Mesodermal cell (in vitro differentiated cells): ENCODE measurements around the gene TGFA.
A peak's percentile ranks its signal among the peaks of the same experiment; 100 is the strongest.

ENCODE experiments used
- H3K27ac ChIP-seq: 2 replicates; pipeline ENCODE4 v1.7.0; 2013; ENCODE audit warnings: mild to moderate bottlenecking, low read depth, low read length, moderate library complexity; ENCODE audit not compliant: severe bottlenecking
- H3K36me3 ChIP-seq: 2 replicates; pipeline ENCODE4 v1.7.1; 2013; ENCODE audit warnings: mild to moderate bottlenecking, low read length, moderate library complexity; ENCODE audit not compliant: control insufficient read depth, insufficient read depth
- H3K4me1 ChIP-seq: one replicate; pipeline ENCODE4 v1.7.1; 2013; ENCODE audit warnings: mild to moderate bottlenecking, low read length; ENCODE audit not compliant: insufficient read depth, control insufficient read depth, poor library complexity, severe bottlenecking
- H3K4me3 ChIP-seq: 2 replicates; pipeline ENCODE4 v1.7.0; 2013; ENCODE audit warnings: low read length, control low read depth, mild to moderate bottlenecking; ENCODE audit not compliant: insufficient read depth, poor library complexity, severe bottlenecking; ENCODE audit errors: extremely low read depth
- H3K9me3 ChIP-seq: 2 replicates; pipeline ENCODE4 v1.7.1; 2013; ENCODE audit warnings: mild to moderate bottlenecking, low read length, moderate library complexity; ENCODE audit not compliant: control insufficient read depth
- WGBS, 2 experiments: methylation state at CpG; one replicate each; pipeline ENCODE4 v1.1.5; 2013; ENCODE audit warnings: missing lambda C conversion rate in 2 of 2; ENCODE audit not compliant: insufficient coverage in 2 of 2; 5-methylcytosine and 5-hydroxymethylcytosine counted together

Gene TGFA

DNA sequence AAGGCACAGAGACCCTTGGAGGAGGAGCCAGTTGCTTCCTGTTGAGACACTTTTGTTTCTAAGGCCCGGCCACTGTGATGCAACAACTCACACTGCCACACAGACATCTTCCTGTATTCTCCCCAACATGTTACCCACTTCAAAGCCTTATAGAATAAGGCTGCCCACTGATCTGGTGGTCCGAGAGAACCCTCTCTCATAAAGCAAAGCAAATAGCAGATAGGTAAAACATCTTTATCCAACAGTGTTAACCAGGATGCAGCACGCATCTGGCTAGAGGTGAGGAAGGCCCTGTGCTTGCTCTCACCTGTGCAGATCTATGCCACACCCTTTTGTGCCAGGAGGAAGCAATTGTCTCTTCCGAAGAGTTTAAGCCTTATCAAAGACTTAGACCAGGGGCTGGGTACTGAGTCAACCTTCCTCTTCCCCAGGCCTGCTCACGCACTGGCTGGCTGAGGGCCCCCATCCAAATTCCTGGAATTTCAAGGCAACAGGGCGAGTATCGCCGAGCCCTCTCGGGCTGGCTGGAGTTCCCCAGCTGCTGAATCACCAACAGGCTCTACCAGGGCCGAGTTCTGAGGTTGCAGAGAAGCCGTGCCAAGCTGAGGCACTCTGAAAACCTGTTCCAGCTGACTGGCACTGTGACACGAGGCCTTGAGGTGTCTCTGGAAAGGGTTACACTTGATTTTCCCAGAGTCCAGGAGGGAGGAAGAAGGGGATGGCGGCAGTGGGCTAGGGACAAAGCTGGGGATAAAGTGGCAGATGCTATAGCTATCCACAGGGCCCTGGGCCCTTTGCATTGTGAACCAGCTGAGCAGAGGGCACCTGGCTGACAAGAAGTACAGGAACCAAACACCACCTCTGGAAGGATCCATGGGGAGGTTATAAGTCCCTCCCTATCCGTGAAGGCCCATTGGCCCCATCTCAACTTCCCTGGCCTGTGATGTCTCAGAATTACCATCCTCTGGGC lies 29.3 kb downstream of the TGFA start:
- Histone ChIP-seq H3K4me1 (peaks cover 15% of the 10 kb centered on the region), H3K4me3 (no peak overlapping the region), H3K9me3 (no peaks in the 10 kb centered on the region), H3K27ac (peak overlapping the region; percentile 29), H3K36me3 (no peaks in the 10 kb centered on the region)
- WGBS, 2 experiments: 52 to 58% methylated on average over 12 to 13 of the region's 14 CpGs

DNA sequence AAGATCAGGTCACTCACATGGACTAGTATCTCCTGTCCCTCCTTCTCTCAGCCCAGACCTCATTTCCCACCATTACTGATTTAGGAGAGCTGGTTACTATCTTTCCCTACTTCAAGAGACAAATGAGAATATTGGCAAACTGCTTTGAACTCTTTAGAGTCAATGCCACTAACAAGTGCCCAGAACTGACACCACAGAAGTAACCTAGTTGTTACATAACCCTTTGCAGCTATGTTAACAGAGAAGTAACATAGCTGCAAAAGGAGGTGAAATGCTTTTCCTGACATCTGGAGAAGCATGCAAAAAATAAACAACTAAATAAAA lies 30.0 kb downstream of the TGFA start:
- Histone ChIP-seq H3K4me3 (no peak overlapping the region), H3K4me1 (peaks cover 15% of the 10 kb centered on the region), H3K27ac (peak overlapping the region; percentile 29), H3K9me3 (no peaks in the 10 kb centered on the region), H3K36me3 (no peaks in the 10 kb centered on the region)

DNA sequence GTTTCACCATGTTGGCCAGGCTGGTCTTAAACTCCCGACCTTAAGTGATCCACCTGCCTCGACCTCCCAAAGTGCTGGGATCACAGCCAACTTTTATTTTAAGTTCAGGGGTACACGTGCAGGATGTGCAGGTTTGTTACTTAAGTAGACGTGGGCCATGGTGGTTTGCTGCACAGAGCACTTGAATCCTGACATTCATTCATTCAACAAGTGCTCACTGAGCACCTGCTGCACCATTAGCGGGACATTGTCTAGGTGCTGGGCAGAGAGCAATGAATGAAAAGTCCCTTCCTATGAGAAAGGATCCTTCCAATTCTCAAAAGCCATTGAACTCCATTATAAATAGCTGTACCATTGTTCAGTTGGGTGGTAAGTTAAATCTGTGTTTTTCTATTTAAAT lies 31.0 kb downstream of the TGFA start:
- H3K9me3 ChIP-seq: no peaks in the 10 kb centered on the region
- H3K4me3 ChIP-seq: no peak overlapping the region
- no peaks in the 10 kb centered on the region for H3K36me3 ChIP-seq
- peaks cover 15% of the 10 kb centered on the region for H3K4me1 ChIP-seq
- H3K27ac ChIP-seq: no peak overlapping the region
- 90 to 96% methylated on average over 3 to 4 of the region's 5 CpGs for WGBS, 2 experiments

DNA sequence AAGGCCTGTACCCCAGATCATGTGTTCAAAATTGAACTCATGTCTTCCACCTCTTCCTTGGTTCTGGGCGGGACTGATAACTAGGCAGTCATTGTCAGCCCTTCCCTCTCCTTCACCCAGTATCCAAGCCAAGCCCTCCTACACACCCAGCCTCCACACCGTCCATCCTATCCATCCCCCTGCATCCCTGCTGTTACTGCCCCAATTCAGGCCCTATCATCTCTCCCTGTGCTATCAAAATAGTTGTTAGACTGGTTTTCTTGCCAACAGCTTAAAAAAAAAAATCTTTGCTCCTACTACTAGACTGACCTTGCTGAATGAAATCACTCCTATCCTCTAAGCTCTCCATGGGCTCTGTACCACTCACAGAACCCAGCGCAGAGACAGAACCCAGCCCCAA lies 32.8 kb downstream of the TGFA start:
- H3K4me1 ChIP-seq: peaks cover 18% of the 10 kb centered on the region
- H3K9me3 ChIP-seq: no peaks in the 10 kb centered on the region
- WGBS, 2 experiments: 75 to 92% methylated on average over 2 to 3 of the region's 3 CpGs
- H3K27ac ChIP-seq: no peak overlapping the region
- no peaks in the 10 kb centered on the region for H3K36me3 ChIP-seq
- no peak overlapping the region for H3K4me3 ChIP-seq

DNA sequence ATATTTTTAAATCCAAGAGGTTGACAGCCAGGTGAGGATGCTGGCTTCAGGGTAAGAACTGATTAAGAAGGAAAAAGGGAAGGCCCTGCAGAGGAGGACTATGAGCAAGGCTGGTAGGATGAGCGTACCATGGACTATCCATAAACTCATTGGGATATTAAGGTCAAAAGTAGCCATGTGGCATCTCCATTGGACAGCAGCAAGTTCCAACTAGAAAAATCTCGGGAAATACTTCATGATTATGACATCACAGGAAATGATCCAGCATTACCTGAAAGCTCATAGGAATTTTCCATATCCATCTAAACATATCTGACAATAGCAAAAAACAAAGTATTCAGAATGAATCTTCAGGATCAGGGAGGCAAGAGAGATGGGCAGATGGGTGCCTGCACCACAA lies 34.2 kb downstream of the TGFA start:
- 86 to 100% methylated on average over 2 of the region's 2 CpGs for WGBS, 2 experiments
- H3K4me1 ChIP-seq: peaks cover 13% of the 10 kb centered on the region
- no peak overlapping the region for H3K27ac ChIP-seq
- no peak overlapping the region for H3K4me3 ChIP-seq
- H3K36me3 ChIP-seq: no peaks in the 10 kb centered on the region
- no peaks in the 10 kb centered on the region for H3K9me3 ChIP-seq

DNA sequence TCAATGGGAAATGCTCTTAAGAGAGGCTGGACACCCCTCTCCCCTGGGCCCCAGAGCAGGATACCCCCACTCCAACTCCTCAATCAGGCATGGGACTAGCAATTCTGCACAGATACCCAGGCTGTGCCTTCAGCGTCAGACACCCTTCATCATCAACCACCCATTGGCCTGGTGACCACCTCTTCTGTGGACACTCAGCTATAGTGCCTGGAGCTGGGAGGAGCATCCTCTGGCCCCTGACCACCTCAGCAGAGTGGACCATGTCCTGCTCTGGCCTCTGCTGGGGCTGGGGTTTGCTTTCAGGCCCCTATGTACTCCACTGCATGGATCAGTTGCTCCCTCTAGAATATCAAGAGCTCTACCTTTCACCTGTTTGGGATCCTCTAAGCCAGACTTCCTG lies 35.1 kb downstream of the TGFA start:
- peaks cover 6% of the 10 kb centered on the region for H3K4me1 ChIP-seq
- no CpG with 5 or more reads among the region's 1 CpG for WGBS, 2 experiments
- no peak overlapping the region for H3K27ac ChIP-seq

DNA sequence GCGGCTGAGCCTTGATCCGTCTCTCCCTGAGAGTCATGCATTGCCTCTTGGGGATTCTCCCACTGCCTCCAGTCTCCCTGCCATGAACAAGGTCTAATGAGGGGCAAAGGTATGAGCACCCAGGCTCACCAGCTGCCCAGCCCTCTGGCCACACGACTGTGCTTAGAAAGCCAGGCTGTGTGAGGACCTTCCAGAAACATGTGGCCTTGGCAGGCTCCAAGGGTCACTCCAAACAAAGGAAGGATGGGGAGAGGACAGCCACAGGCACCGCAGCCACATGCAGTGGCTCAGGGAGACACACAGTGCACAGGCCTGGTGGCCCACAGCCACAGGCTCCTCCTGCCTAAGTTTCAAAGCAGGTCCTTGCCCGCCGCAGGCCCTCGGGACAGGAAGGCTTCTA lies 35.8 kb downstream of the TGFA start:
- Histone ChIP-seq H3K36me3 (no peaks in the 10 kb centered on the region), H3K4me1 (peaks cover 3% of the 10 kb centered on the region), H3K9me3 (no peaks in the 10 kb centered on the region), H3K4me3 (no peak overlapping the region), H3K27ac (no peak overlapping the region)
- 87 to 92% methylated on average over 2 to 3 of the region's 7 CpGs for WGBS, 2 experiments

More for the DNA sequence above, 35.1 kb downstream of the TGFA start:
- Histone ChIP-seq H3K9me3 (no peaks in the 10 kb centered on the region), H3K36me3 (no peaks in the 10 kb centered on the region), H3K4me3 (no peak overlapping the region)

DNA sequence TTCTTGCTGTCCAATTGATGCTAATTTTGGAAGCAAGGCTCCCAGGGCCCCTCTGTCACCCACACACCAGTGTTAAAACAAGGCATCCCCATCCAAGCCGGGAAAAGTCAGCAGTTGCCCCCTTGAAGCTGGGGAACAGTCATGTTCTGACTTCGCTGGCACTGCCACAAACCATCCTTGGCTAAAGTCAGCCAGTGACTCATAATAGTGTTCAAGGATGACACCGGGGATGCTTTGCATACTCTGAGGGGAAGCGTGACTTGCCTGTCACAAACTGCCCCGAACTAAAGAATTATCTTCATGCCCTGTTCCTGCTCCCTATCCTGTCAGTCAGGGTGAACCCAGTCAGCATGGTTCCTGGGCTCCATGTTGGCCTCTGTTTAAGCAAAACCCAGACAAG lies 37.0 kb downstream of the TGFA start:
- Histone ChIP-seq H3K4me3 (no peak overlapping the region), H3K9me3 (no peaks in the 10 kb centered on the region), H3K4me1 (peaks cover 3% of the 10 kb centered on the region), H3K27ac (no peak overlapping the region), H3K36me3 (no peaks in the 10 kb centered on the region)
- WGBS, 2 experiments: 84 to 96% methylated on average over 5 of the region's 5 CpGs

DNA sequence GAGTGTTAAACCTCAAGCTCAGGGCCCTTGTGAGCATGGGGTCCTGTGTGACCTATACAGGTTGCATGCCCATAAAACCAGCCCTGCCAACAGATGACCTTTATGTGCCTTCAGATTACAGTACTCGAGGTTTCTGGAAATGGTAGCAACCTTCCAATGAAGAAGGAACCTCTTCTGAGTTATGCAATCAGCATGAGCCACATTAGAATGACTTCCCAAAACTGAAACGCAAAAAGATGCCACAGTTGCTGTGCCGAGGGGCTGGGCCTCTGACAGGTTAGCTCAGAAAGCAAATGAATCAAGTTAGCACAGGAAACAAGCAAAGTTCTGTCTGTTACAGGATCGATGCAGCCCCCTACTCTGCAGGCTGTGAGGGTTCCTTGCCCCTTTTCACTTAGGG lies 37.7 kb downstream of the TGFA start:
- Histone ChIP-seq H3K4me1 (peaks cover 3% of the 10 kb centered on the region), H3K9me3 (no peaks in the 10 kb centered on the region), H3K27ac (no peak overlapping the region), H3K36me3 (no peaks in the 10 kb centered on the region), H3K4me3 (no peak overlapping the region)
- 83 to 87% methylated on average over 3 to 4 of the region's 4 CpGs for WGBS, 2 experiments

DNA sequence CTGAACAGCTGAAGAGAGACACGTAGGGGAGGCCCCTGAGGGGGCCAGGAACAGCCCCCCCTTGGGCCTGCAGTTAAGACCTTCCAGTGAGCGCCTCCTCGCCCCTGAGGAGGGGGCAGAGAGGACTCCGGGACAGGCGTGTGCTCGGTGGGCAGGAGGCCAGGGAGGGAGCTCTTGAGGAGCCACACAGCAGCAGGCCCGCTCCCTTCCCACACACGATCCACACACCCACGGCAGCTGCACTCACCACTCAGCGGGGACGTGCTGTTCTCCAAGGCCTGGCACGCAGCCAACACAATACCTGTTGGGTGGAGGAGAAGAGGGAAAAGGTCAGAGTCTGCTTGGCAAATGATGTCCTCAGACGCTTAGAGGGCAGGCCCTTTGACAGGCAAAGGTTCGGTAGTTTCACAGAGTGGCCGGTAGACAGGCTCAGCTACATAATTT lies 39.0 kb downstream of the TGFA start:
- H3K36me3 ChIP-seq: no peaks in the 10 kb centered on the region
- H3K27ac ChIP-seq: no peak overlapping the region
- peaks cover 3% of the 10 kb centered on the region for H3K4me1 ChIP-seq
- H3K4me3 ChIP-seq: no peak overlapping the region
- no peaks in the 10 kb centered on the region for H3K9me3 ChIP-seq
- 78 to 91% methylated on average over 9 to 12 of the region's 15 CpGs for WGBS, 2 experiments

DNA sequence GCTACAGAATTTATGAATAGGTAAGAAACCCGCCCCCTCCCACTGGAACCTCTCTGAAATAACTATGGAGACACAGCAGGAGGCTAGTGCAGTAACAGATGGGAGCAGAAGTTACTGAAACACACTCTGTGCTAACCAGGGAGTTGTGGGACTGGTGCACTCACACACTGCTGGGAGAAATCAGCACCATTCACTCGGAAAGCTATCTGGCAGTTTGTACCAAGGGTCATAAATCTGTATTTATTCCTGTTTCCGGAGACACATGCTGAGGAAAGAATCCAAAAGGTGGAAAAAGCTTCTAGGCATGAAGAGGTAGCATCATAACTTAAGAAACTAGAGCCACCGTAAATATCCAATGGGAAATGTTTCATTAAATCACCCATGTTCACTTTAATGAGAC lies 39.9 kb downstream of the TGFA start:
- H3K4me1 ChIP-seq: peaks cover 3% of the 10 kb centered on the region
- 84 to 92% methylated on average over 2 to 3 of the region's 4 CpGs for WGBS, 2 experiments
- H3K27ac ChIP-seq: no peak overlapping the region
- no peaks in the 10 kb centered on the region for H3K9me3 ChIP-seq
- H3K4me3 ChIP-seq: no peak overlapping the region
- H3K36me3 ChIP-seq: no peaks in the 10 kb centered on the region
